Activated T-helper 2 cell treated with anti-CD3 and anti-CD28 coated beads, Interferon-gamma antibody, Interleukin-2, Interleukin-4, amounts not matched to agents 10 μg/mL and 5 μg/mL and 100 μg/mL, durations not matched to agents 14 hours and 24 hours and 36 hours (primary cell): ENCODE results near the gene SPATA6L. TPM values are rescaled to one million over a fixed set of nuclear protein-coding genes. Genes with fewer than 3 reads are reported as not detected.

ENCODE experiments used
- DNase-seq: peaks from one replicate; pipeline ENCODE4 v3.0.0; 2021; ENCODE audit warnings: low spot score
- H3K27ac Mint-ChIP-seq: one replicate; pipeline ENCODE4 v1.8.0; 2021; ENCODE audit warnings: mixed read lengths
- H3K27me3 Mint-ChIP-seq: one replicate; pipeline ENCODE4 v1.8.0; 2021; ENCODE audit warnings: low read depth, mixed read lengths
- H3K36me3 Mint-ChIP-seq: one replicate; pipeline ENCODE4 v1.8.0; 2021; ENCODE audit warnings: low read depth, mixed read lengths
- H3K4me1 Mint-ChIP-seq: one replicate; pipeline ENCODE4 v1.8.0; 2021; ENCODE audit warnings: low read depth, mixed read lengths
- H3K4me3 Mint-ChIP-seq: one replicate; pipeline ENCODE4 v1.8.0; 2021; ENCODE audit warnings: low read depth, mild to moderate bottlenecking, moderate library complexity, mixed read lengths
- H3K9me3 Mint-ChIP-seq: one replicate; pipeline ENCODE4 v1.8.0; 2021; ENCODE audit warnings: mixed read lengths
- intact Hi-C: fragments of 100-400 bp; cut with micrococcal nuclease; formaldehyde crosslinking; loops from one replicate; pipeline ENCODE4 v1.15.1; 2023
- total RNA-seq: library from RNA; stranded (reverse); gene quantifications from 2 replicates; pipeline ENCODE4 v1.2.3, GENCODE V29; 2022

Gene SPATA6L
- total RNA-seq, 1 donor from 2014 or later: 0.68 TPM

GRCh38 chr9:4573176-4573575, 93.1 kb downstream of the SPATA6L start:
- intact Hi-C loops: no loop called here
- Mint-ChIP-seq H3K4me1 (peaks cover 26% of the 10 kb centered on the region), H3K27ac (no peak overlapping the region), H3K4me3 (no peak overlapping the region), H3K36me3 (no peaks in the 10 kb centered on the region), H3K9me3 (no peaks in the 10 kb centered on the region), H3K27me3 (no peaks in the 10 kb centered on the region)
- no peak for DNase-seq

GRCh38 chr9:4572184-4572826, 94.0 kb downstream of the SPATA6L start:
- DNase-seq: no peak
- intact Hi-C loops: no loop called here
- no peak overlapping the region for H3K27ac Mint-ChIP-seq
- H3K4me1 Mint-ChIP-seq: peaks cover 26% of the 10 kb centered on the region
- H3K9me3 Mint-ChIP-seq: no peaks in the 10 kb centered on the region
- H3K27me3 Mint-ChIP-seq: no peaks in the 10 kb centered on the region
- H3K36me3 Mint-ChIP-seq: no peaks in the 10 kb centered on the region
- no peak overlapping the region for H3K4me3 Mint-ChIP-seq

GRCh38 chr9:4569101-4569500, 97.2 kb downstream of the SPATA6L start:
- no peaks in the 10 kb centered on the region for H3K9me3 Mint-ChIP-seq
- no peaks in the 10 kb centered on the region for H3K27me3 Mint-ChIP-seq
- H3K4me3 Mint-ChIP-seq: no peak overlapping the region
- no peak overlapping the region for H3K27ac Mint-ChIP-seq
- H3K36me3 Mint-ChIP-seq: no peaks in the 10 kb centered on the region
- intact Hi-C loops: no loop called here
- DNase-seq: no peak
- peaks cover 19% of the 10 kb centered on the region for H3K4me1 Mint-ChIP-seq

- intact Hi-C loops: no loop called here
- DNase-seq: no peak
- H3K27me3 Mint-ChIP-seq: no peaks in the 10 kb centered on the region
- no peak overlapping the region for H3K4me3 Mint-ChIP-seq
- peaks cover 8% of the 10 kb centered on the region for H3K4me1 Mint-ChIP-seq
- H3K27ac Mint-ChIP-seq: no peak overlapping the region
- no peaks in the 10 kb centered on the region for H3K9me3 Mint-ChIP-seq
- no peaks in the 10 kb centered on the region for H3K36me3 Mint-ChIP-seq
Observed at GRCh38 chr9:4567601-4568000, 98.7 kb downstream of the SPATA6L start.

- no peak overlapping the region for H3K27ac Mint-ChIP-seq
- H3K27me3 Mint-ChIP-seq: no peaks in the 10 kb centered on the region
- no peaks in the 10 kb centered on the region for H3K36me3 Mint-ChIP-seq
- no peaks in the 10 kb centered on the region for H3K4me1 Mint-ChIP-seq
- intact Hi-C loops: no loop called here
- no peak overlapping the region for H3K4me3 Mint-ChIP-seq
- H3K9me3 Mint-ChIP-seq: no peaks in the 10 kb centered on the region
- DNase-seq: no peak
Observed at GRCh38 chr9:4566806-4567205, 99.5 kb downstream of the SPATA6L start.

- no peak for DNase-seq
- Mint-ChIP-seq H3K9me3 (no peaks in the 10 kb centered on the region), H3K36me3 (no peaks in the 10 kb centered on the region), H3K27ac (no peak overlapping the region), H3K27me3 (no peaks in the 10 kb centered on the region), H3K4me3 (no peak overlapping the region), H3K4me1 (no peaks in the 10 kb centered on the region)
- intact Hi-C loops: no loop called here
Observed at GRCh38 chr9:4563105-4563504, 103.2 kb downstream of the SPATA6L start.

- Mint-ChIP-seq H3K27ac (no peak overlapping the region), H3K9me3 (no peaks in the 10 kb centered on the region), H3K4me3 (no peak overlapping the region), H3K27me3 (no peaks in the 10 kb centered on the region), H3K4me1 (no peaks in the 10 kb centered on the region), H3K36me3 (no peaks in the 10 kb centered on the region)
- intact Hi-C loops: no loop called here
- DNase-seq: no peak
Observed at GRCh38 chr9:4559261-4560182, 106.8 kb downstream of the SPATA6L start.

GRCh38 chr9:4558371-4558998, 107.8 kb downstream of the SPATA6L start:
- intact Hi-C loops: no loop called here
- Mint-ChIP-seq H3K27me3 (no peaks in the 10 kb centered on the region), H3K4me3 (no peak overlapping the region), H3K27ac (no peak overlapping the region), H3K36me3 (no peaks in the 10 kb centered on the region), H3K4me1 (no peaks in the 10 kb centered on the region), H3K9me3 (no peaks in the 10 kb centered on the region)
- no peak for DNase-seq

GRCh38 chr9:4555236-4555635, 111.0 kb downstream of the SPATA6L start:
- H3K9me3 Mint-ChIP-seq: no peaks in the 10 kb centered on the region
- H3K27ac Mint-ChIP-seq: no peak overlapping the region
- H3K4me1 Mint-ChIP-seq: peaks cover 6% of the 10 kb centered on the region
- no peak for DNase-seq
- H3K36me3 Mint-ChIP-seq: no peaks in the 10 kb centered on the region
- H3K27me3 Mint-ChIP-seq: no peaks in the 10 kb centered on the region
- H3K4me3 Mint-ChIP-seq: no peak overlapping the region
- intact Hi-C loops: no loop called here

- Mint-ChIP-seq H3K4me3 (no peak overlapping the region), H3K27me3 (no peaks in the 10 kb centered on the region), H3K36me3 (no peaks in the 10 kb centered on the region), H3K4me1 (peaks cover 6% of the 10 kb centered on the region), H3K27ac (no peak overlapping the region), H3K9me3 (no peaks in the 10 kb centered on the region)
- DNase-seq: no peak
- intact Hi-C loops: no loop called here
Observed at GRCh38 chr9:4553951-4554381, 112.3 kb downstream of the SPATA6L start.

- Mint-ChIP-seq H3K4me3 (no peak overlapping the region), H3K9me3 (no peaks in the 10 kb centered on the region), H3K27me3 (no peaks in the 10 kb centered on the region), H3K27ac (no peak overlapping the region), H3K4me1 (peaks cover 6% of the 10 kb centered on the region), H3K36me3 (no peaks in the 10 kb centered on the region)
- intact Hi-C loops: no loop called here
- no peak for DNase-seq
Observed at GRCh38 chr9:4550777-4551484, 115.3 kb downstream of the SPATA6L start.

- Mint-ChIP-seq H3K4me3 (no peak overlapping the region), H3K9me3 (no peaks in the 10 kb centered on the region), H3K27me3 (no peaks in the 10 kb centered on the region), H3K36me3 (no peaks in the 10 kb centered on the region), H3K4me1 (peaks cover 6% of the 10 kb centered on the region), H3K27ac (no peak overlapping the region)
- no peak for DNase-seq
- intact Hi-C loops: no loop called here
Observed at GRCh38 chr9:4549751-4550295, 116.5 kb downstream of the SPATA6L start.
